Panc1 (cell line): ENCODE results near the gene KCNJ14. TPM values are rescaled to one million over a fixed set of nuclear protein-coding genes. Genes with fewer than 3 reads are reported as not detected.

ENCODE experiments used
- ATAC-seq: fragments of 200-7000 bp; cut with Tn5 transposase; 2 replicates; pipeline ENCODE4 v1.9.1; 2020; ENCODE audit warnings: mild to moderate bottlenecking, moderate library complexity
- BruUV-seq: library from RNA; stranded (reverse); fragments of 400-500 nt; replicated peaks from 2 replicates; lab custom pipeline; 2021; lab: Mats Ljungman, UMichigan
- CTCF ChIA-PET: fragments of 300-600 bp; sonication (Branson Sonifier 250); formaldehyde crosslinking; loops from one replicate; lab custom pipeline; 2022; ENCODE audit warnings: antibody characterized with exemption; lab: Charles Lee
- POLR2A ChIA-PET: fragments of 300-600 bp; sonication (Branson Sonifier 250); formaldehyde crosslinking; loops from one replicate; lab custom pipeline; 2022; ENCODE audit warnings: antibody characterized with exemption; lab: Charles Lee
- DNase-seq: peaks from one replicate; pipeline ENCODE4 v3.0.0-alpha.2; 2010; ENCODE audit warnings: low read depth, low spot score
- H3K27ac ChIP-seq: 2 replicates; pipeline ENCODE4 v1.5.1; 2011; ENCODE audit warnings: mild to moderate bottlenecking, low read length, inconsistent platforms
- H3K27me3 ChIP-seq: fragments of 200-500 bp; sonication (Bioruptor generic); 2 replicates; pipeline ENCODE4 v1.6.0; 2014; ENCODE audit warnings: low read length, inconsistent platforms; ENCODE audit not compliant: control insufficient read depth, insufficient read depth
- H3K36me3 ChIP-seq: fragments of 200-500 bp; sonication (Bioruptor generic); 2 replicates; pipeline ENCODE4 v1.5.1; 2014; ENCODE audit warnings: inconsistent platforms, mild to moderate bottlenecking, low read length, moderate library complexity; ENCODE audit not compliant: control insufficient read depth, insufficient read depth
- H3K4me1 ChIP-seq: 2 replicates; pipeline ENCODE4 v1.5.1; 2011; ENCODE audit warnings: inconsistent platforms, mild to moderate bottlenecking, low read length, moderate library complexity; ENCODE audit not compliant: control insufficient read depth, insufficient read depth
- H3K4me3 ChIP-seq, 2 experiments: 2 replicates each; pipeline ENCODE4 v1.5.1; 2011 to 2012; ENCODE audit warnings: low read depth in 2 of 2, low read length in 2 of 2, mild to moderate bottlenecking in 2 of 2, inconsistent platforms in 1 of 2, moderate library complexity in 1 of 2
- H3K9me3 ChIP-seq: fragments of 200-500 bp; sonication (Bioruptor generic); 2 replicates; pipeline ENCODE4 v1.5.1; 2014; ENCODE audit warnings: low read depth, mild to moderate bottlenecking, inconsistent platforms, low read length, moderate library complexity; ENCODE audit not compliant: control insufficient read depth, insufficient read depth
- POLR2AphosphoS5 ChIP-seq: IDR thresholded peaks from 2 replicates; pipeline ENCODE4 v1.6.1; 2012; ENCODE audit warnings: mild to moderate bottlenecking, low read depth, low read length, moderate library complexity
- REST ChIP-seq, 2 experiments: IDR thresholded peaks; 2 replicates each; pipeline ENCODE4 v1.6.1; 2011 to 2012; ENCODE audit warnings: low read depth in 2 of 2, control low read depth in 1 of 2, low read length in 1 of 2, mild to moderate bottlenecking in 1 of 2, moderate library complexity in 1 of 2; ENCODE audit not compliant: insufficient read depth in 1 of 2
- SIN3A ChIP-seq: IDR thresholded peaks from 2 replicates; pipeline ENCODE4 v1.6.1; 2012; ENCODE audit warnings: low read depth, mild to moderate bottlenecking, low read length, moderate library complexity, borderline replicate concordance; ENCODE audit not compliant: insufficient read depth
- TCF7L2 ChIP-seq: IDR thresholded peaks from 2 replicates; pipeline ENCODE4 v1.6.1; 2011; ENCODE audit warnings: mild to moderate bottlenecking, low read depth, low read length, inconsistent platforms
- in situ Hi-C: cut with HindIII; loops from 2 replicates; pipeline ENCODE4 v1.10.0; 2016; ENCODE audit warnings: low sequenced_read_pairs, low pct_unique_long_range_greater_than_20kb
- intact Hi-C: fragments of 100-400 bp; cut with micrococcal nuclease; formaldehyde crosslinking; loops from one replicate; pipeline ENCODE4 v1.10.0; 2022; ENCODE audit not compliant: unreplicated experiment
- total RNA-seq: library from RNA; stranded (reverse); gene quantifications from one replicate; pipeline ENCODE4 v1.2.1, GENCODE V29; 2021; ENCODE audit not compliant: unreplicated experiment
- TF ChIP-seq, protein P1 (sequence below): fragments of 450-650 bp; IDR thresholded peaks from 2 replicates; pipeline ENCODE4 v1.5.1; 2017; ENCODE audit warnings: mild to moderate bottlenecking

The KCNJ14 gene
- total RNA-seq, 1 experiment from 2014 or later: 2.9 TPM

- in situ Hi-C loops: no loop called here
- CTCF ChIA-PET: no interaction called here
- no peak overlapping the region for H3K27ac ChIP-seq
- BruUV-seq: no TSS peak
- TF ChIP-seq POLR2AphosphoS5 (no peak), REST (IDR thresholded peaks at IDR 0.05; ENCODE audit: insufficient read depth in 1 of 2, low read depth in 2 of 2, low read length in 1 of 2) (no peak), SIN3A (no peak), TCF7L2 (no peak)
- TF ChIP-seq, protein P1, sequence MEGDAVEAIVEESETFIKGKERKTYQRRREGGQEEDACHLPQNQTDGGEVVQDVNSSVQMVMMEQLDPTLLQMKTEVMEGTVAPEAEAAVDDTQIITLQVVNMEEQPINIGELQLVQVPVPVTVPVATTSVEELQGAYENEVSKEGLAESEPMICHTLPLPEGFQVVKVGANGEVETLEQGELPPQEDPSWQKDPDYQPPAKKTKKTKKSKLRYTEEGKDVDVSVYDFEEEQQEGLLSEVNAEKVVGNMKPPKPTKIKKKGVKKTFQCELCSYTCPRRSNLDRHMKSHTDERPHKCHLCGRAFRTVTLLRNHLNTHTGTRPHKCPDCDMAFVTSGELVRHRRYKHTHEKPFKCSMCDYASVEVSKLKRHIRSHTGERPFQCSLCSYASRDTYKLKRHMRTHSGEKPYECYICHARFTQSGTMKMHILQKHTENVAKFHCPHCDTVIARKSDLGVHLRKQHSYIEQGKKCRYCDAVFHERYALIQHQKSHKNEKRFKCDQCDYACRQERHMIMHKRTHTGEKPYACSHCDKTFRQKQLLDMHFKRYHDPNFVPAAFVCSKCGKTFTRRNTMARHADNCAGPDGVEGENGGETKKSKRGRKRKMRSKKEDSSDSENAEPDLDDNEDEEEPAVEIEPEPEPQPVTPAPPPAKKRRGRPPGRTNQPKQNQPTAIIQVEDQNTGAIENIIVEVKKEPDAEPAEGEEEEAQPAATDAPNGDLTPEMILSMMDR: no peak
- intact Hi-C loops: no loop called here
- H3K27me3 ChIP-seq: no peaks in the 10 kb centered on the region
- ATAC-seq: no peak
- no peak for DNase-seq
- H3K4me1 ChIP-seq: no peaks in the 10 kb centered on the region
- H3K4me3 ChIP-seq: no peak overlapping the region
- no peaks in the 10 kb centered on the region for H3K9me3 ChIP-seq
- H3K36me3 ChIP-seq: no peaks in the 10 kb centered on the region; the same call in 1 of the 2 replicates
- POLR2A ChIA-PET: no interaction called here
These were observed 1.5 kb downstream of the KCNJ14 start for GRCh38 chr19:48456864-48457263.

GRCh38 chr19:48458016-48458415, 2.6 kb downstream of the KCNJ14 start:
- POLR2A ChIA-PET: no interaction called here
- H3K27ac ChIP-seq: no peak overlapping the region
- H3K4me1 ChIP-seq: no peaks in the 10 kb centered on the region
- H3K36me3 ChIP-seq: no peaks in the 10 kb centered on the region; the same call in 1 of the 2 replicates
- BruUV-seq: no TSS peak
- H3K27me3 ChIP-seq: no peaks in the 10 kb centered on the region
- H3K9me3 ChIP-seq: no peaks in the 10 kb centered on the region
- H3K4me3 ChIP-seq: no peak overlapping the region
- no peak for TF ChIP-seq TCF7L2
- no peak for TF ChIP-seq REST (IDR thresholded peaks at IDR 0.05; ENCODE audit: insufficient read depth in 1 of 2, low read depth in 2 of 2, low read length in 1 of 2)
- TF ChIP-seq SIN3A: no peak
- TF ChIP-seq, protein P1: no peak
- no peak for TF ChIP-seq POLR2AphosphoS5
- ATAC-seq (no peak), DNase-seq (no peak)
- CTCF ChIA-PET: no interaction called here
- in situ Hi-C loops (no loop called here), intact Hi-C loops (no loop called here)
